HG03108 (cell line): ENCODE results near the gene DLEC1.

Experiments
- ATAC-seq: cut with Tn5 transposase; IDR thresholded peaks from one replicate; pipeline ENCODE4 v1.9.1; 2021; ENCODE audit warnings: moderate library complexity; ENCODE audit not compliant: unreplicated experiment

The DLEC1 gene

DNA sequence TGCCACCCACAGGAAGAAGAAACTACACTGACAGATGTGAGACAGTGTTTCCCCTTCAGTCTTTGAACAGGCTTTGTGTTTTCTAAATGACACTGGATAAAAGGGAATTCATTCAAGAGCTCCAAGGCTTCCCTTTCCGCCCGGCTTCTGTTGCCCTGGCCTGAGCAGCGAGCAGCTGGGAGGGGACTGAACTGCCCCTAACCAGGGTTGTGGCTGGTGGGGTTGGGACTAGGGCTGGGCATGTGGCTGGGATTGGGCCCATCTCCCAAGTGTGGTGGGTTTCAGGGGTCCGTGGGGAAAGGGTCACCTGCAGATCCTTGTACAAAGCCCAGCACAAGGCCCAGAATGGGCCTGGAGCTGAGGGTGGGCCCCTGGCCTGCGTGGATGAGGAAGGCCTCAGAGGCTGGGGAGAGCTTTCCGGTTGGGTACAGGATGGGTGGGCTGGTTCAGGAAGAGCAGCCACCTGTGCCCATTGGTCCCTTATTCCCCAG lies 38.0 kb upstream of the DLEC1 start:
- ATAC-seq, result no peak

DNA sequence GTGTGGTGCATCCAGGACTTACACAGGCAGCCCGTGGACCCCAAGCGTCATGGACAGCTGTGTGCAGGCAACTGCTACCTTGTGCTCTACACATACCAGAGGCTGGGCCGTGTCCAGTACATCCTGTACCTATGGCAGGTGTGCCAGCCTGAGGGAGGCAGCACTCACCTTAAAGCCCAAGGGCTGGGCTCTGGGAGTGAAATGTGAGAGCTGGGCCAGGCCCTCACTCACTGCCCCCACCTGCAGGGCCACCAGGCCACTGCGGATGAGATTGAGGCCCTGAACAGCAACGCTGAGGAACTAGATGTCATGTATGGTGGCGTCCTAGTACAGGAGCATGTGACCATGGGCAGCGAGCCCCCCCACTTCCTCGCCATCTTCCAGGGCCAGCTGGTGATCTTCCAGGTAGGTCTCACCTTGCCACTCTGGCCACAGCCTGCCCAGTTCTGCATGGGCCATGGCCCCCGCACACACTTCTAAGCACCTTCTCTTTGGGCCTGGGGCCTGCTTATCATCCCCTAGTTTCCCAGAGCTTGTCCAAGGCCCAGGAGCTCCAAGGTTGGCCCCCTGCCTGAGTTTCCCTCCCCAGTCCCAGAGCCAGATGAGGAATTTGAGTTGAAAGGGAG lies 37.4 kb upstream of the DLEC1 start:
- no peak for ATAC-seq

DNA sequence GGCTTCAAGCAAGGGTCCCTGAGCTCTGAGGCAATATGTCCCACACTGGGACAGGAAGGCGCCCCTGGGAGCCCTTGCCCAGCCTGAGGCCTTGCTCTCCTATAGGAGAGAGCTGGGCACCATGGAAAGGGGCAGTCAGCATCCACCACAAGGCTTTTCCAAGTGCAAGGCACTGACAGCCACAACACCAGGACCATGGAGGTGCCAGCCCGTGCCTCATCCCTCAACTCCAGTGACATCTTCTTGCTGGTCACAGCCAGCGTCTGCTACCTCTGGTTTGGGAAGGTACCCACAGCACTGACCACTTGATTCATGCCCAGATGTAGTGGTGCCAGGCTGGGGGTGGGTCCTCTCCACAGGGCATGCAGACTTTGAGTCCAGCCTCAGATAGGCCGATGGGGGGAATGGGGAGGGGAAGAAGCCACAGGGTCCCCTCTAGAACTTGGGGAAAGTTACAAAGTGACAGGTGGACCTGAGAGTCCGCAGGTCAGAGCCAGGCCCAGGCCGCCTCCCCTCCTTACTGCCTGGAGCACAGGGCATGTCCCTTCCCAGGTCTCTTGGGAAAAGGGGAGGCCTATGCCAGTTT lies 36.6 kb upstream of the DLEC1 start:
- ATAC-seq, result no peak

DNA sequence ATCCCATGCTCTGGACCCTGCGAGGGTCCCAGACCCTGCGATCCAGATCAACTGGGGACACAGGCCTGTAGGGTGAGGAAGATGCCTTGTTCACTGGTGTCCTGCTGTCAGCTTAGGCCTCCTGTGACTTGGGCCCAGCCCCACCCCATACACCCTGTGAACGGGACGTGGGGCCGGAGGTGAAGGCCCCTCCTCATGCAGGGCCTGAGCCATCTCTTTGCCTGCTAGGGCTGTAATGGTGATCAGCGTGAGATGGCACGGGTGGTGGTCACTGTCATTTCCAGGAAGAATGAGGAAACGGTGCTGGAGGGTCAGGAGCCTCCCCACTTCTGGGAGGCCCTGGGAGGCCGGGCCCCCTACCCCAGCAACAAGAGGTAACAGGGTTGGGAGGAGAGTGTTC lies 36.1 kb upstream of the DLEC1 start:
- ATAC-seq, result no peak

DNA sequence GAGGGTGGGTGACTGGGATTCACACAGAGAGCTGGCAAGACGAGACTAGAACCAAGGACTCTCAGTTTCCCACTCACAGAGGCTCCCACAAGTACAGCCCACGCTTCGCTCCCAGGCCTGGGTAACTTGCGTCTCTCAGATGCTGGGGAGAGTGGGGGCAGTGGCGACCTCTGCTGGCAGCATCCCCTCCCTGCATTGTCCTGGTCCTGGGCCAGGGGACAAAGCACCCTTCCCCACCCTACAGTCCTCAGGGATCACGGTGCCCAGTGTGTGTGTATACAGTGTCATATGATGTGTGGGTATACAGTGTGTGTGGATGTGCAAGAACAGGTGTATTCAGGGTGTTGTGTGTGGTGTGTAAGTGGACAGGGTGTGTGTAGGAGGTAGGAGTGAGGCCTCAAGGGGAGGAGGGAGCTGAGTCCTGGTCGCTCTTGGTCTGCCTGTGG lies 35.6 kb upstream of the DLEC1 start:
- ATAC-seq, result no peak

DNA sequence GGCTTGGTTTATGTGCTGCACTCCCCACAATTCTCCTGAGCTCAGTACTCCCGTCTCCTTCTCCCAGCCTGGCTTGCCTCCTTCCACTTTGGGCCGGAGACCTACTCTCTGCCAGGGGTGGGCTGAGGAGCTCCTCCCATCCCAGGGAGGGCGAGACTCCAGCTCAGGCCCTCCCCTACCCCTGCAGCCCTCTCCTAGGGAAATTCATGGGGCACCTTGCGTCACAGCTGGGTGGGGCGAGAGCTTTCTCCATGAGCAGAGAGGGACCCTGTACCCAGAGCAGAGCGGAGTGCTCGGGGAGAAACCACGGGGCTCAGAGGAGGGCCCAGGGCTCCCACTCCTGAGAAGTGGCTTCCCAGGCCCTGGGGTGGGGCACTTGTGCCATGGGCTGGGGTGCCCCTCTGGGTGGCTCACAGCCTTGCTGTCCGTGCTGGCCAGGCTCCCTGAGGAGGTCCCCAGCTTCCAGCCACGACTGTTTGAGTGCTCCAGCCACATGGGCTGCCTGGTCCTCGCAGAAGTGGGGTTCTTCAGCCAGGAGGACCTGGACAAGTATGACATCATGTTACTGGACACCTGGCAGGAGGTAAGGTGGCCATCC lies 35.1 kb upstream of the DLEC1 start:
- no peak for ATAC-seq

DNA sequence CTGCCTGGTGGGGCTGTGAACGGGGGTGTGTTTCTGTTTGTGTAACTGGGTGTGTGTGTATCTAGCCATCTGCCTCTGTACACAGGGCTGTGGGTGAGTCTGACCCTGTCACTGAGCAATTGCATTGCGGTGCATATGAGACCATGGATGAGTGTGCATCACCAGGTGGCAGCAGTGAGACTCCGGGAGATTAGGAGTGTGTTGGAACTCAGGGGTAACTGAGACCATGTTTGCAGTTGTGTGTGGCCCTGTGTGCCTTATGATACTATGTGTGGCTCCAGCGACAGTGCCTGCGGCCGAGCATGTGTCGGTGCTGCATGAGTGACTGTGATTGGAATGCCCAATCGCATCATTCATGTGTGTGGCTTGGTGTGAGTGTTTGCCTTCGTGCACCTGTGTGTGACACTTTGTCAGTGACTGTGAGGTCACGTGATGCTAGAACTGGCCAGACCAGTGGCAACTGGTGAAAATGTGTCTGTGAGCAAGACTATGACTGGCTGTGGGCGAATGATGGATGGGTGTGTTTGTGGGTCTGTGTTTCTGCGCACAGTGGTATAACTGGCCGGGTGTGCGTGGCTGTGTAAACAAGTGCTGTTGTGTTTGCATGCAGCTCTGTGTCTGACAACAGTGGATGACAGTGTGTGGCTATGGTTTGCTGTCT lies 34.5 kb upstream of the DLEC1 start:
- peak; percentile 36 for ATAC-seq

DNA sequence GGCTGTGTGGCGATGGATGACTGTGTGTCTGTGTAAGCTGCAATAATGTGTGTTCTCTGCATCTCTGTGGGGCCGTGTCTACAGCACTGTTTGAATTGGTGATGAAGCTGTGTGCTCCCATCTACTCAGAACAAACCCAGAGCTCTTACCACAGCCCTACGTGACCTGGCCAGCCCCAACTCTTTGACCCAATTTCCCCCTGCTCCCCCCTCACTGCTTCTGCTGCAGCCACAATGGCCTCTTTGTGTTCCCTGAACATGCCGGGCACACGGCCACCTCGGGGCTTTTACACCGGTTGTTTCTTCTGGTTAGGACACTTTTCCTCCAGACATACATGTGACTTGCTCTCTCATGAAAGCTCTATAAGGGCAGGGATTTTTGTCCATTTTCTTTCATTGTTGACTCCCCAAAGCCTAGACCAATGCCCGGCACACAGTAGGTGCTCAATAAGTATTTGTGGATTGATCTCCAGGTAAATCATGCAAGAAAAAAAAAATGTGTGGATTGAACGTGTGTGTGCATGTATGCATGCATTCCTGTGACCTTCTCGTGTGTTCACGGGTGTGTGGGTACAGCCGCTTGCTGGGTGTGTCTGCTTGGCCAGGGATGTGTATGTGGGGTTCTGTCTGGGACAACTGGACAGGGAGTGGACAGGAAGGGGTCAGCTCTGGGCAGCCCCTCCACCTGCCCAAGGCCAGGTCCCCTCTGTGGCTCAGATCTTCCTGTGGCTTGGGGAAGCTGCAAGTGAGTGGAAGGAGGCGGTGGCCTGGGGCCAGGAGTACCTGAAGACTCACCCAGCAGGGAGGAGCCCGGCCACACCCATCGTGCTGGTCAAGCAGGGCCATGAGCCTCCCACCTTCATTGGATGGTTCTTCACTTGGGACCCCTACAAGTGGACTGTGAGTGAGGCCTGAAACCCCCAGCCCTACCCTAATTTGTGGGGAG lies 33.7 kb upstream of the DLEC1 start:
- no peak for ATAC-seq

DNA sequence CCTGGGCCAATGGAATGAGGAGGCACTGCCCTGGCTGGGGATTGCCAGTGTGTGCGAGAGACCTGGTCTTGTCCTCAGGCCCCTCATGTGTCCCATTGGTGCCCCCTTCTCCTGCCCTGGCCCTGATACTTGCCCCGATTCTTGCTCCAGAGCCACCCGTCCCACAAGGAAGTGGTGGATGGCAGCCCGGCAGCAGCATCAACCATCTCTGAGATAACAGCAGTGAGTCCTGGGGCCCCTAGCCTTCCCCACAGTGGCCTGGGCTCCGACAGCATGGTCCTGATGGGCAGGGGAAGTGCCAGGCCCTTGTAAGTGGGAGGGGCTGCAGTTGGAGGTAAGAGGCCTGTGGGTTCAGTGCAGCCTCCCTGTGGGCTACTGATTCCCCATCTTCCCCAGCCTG lies 33.0 kb upstream of the DLEC1 start:
- no peak for ATAC-seq

DNA sequence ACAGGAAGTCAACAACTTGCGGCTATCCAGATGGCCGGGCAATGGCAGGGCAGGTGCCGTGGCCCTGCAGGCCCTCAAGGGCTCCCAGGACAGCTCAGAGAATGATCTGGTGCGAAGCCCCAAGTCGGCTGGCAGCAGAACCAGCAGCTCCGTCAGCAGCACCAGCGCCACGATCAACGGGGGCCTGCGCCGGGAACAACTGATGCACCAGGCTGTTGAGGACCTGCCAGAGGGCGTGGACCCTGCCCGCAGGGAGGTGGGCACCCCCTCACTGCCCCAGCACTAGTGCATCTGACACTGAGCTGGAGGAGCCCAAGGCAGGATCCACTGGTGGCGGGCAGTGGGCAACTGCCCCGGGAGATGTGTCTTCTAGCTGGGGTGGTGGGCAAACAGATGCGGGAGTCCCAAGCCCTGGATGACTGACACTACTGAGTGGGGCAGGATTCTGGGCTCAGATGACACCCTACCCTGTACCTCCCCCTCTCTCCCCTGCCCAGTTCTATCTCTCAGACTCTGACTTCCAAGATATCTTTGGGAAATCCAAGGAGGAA lies 32.5 kb upstream of the DLEC1 start:
- no peak for ATAC-seq

DNA sequence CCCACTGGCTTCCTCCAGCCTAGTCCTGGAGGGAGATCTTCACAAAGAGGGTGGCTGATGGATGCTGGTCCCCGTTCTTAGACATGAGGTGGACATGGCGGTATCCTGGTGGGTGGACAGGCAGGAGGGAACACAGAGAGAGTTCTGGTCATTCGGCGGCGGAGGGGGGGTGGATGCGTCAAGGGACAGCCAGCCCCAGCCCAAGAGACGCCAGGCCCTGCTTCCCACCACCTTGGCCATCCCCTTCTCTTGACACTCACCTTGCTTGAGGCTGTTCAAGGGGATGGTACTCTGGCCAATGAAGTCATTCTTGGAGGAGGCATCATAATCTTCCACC lies 31.3 kb upstream of the DLEC1 start:
- no peak for ATAC-seq

DNA sequence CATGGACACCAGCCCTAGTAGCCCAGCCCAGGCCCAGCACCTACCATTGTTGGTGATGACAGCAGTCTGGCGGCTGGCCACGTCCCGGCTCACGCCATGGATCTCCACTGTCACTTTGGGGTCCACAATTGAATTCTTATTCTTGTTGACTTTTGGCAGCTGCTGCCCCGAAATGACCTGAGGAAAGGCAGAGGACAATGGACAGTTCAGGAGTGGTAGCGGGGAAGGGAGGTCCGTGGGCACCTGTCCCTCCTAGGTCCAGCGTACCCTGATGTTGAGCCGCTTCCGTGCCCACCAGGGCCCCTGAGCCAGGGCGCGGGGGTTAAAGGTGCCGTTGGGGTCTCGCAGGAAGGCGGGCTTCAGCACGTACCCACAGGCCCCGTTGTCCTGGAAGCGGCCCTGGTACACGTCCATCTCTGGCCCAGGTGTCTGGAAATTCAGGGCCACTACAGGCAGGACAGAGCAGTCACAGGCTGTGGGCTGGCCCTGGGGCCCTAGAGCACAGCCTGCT lies 30.8 kb upstream of the DLEC1 start:
- no peak for ATAC-seq

DNA sequence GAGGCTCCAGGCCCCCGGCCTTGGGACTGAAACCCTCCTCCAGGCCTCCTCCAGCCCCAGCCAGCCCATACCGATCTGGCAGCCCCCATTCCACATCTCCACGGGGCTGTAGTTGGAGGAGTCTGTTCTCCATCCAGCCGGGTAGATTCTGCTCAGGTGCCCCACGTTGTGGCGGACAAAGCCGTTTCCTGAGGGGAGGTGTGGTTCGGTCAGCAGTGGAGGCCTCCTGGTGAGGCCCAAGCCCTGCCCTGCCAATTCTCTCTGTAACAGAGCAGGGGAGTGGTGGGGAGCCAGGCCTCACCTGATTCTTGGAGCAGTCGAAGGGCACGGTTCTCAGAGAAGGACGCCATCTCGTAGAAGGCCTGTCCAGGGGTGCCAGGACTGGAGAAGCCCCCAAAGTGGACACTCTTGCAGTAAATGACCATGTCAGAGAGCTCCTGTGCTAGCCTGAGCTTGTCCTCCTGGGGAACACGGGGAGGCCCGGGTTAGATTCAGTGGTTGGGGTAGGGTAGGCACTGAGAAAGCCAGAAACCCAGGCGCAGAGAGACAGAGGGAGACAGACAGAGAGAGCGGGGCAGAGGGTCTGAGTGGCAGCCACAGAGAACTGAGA lies 29.9 kb upstream of the DLEC1 start:
- ATAC-seq, result no peak

DNA sequence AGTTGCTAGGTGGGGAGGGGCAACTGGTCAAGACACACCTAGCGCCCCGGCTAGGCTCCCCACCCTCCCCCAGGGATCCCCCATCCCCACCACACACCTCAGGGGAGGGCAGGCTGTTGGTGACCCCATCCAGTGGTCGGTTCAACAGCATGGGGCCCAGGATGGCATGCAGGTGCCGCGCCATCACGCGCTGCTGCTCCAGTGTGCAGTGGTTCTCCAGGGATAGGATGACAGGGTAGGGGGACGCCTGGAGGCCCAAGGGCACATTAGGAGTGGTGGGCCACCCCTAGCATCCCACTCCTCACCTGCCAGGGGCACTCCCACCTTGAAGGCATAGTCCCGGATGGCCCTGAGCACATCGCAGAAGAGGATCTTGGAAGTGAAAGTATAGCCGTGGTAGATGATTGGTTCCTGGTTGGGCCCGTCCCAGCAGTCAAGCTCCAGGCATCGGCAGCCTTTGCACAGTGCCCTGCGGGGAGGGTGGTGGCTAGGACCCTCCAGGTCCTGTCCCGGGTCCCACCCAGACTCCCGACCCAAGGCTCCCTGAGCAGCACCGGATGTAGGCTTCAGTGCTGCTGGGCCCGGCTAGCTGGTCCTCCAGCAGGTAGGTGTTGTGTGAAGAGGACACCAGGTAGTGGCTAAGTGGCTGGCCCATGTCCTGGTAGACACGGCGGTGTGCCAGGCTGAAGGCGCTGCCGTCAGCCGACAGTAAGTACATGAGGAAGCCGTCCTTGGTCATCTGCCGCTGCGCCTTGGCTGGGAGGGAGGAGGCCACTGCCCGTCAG lies 29.0 kb upstream of the DLEC1 start:
- no peak for ATAC-seq

DNA sequence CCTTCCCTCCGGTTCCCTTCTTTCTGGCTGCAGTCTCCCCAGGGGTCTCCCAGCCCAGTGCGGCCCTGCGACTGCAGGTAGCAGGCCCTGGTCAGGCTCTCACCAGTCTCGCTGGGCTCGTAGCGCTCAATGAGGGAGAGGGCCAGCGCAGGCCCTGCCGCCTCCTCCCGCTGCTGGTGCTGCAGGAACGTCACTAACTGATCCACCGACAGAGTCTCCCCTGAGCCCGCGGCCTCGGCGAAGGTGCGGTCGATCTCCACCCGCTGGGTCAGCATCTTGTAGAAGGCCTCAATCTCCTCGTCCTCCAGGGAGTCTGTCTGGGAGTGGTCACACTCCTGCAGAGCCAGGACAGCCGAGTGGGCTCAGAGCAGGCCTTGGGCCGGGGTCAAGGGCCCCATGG lies 27.9 kb upstream of the DLEC1 start:
- ATAC-seq, result no peak

DNA sequence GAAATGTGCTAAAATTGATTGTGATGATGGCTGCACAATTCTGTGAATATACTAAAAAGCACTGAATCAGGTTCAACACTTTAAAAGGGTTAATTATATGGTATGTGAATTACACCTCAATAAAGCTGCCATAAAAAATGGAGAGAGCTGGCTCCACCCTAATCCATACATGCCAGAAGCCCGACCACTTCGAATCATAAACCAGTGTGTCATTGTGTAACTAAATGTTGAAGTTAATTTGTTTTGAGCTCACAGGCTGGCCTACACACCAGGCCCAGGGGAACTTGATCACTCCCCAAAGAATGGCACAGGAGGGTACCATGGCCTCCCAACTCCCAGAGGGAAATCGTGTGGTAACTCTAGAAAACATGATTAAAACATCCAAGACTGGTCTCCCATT lies 23.5 kb upstream of the DLEC1 start:
- no peak for ATAC-seq

DNA sequence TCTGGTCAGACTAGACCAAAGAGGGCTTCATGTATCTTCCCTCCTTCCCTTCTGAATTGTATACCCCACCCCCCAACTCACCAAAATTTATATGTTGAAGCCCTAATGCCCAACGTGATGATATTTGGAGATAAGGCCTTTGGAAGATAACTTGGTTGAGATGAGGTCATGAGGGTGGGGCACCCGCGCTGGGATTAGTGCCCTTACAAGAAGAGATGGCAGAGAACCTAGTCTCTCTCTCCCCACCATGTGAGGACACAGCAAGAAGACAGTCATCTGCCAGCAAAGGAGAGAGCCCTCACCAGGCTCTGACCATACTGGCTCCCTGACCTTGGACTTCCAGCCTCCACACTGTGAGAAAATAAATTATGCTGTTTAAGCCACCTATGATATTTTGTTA lies 23.0 kb upstream of the DLEC1 start:
- ATAC-seq, result no peak

DNA sequence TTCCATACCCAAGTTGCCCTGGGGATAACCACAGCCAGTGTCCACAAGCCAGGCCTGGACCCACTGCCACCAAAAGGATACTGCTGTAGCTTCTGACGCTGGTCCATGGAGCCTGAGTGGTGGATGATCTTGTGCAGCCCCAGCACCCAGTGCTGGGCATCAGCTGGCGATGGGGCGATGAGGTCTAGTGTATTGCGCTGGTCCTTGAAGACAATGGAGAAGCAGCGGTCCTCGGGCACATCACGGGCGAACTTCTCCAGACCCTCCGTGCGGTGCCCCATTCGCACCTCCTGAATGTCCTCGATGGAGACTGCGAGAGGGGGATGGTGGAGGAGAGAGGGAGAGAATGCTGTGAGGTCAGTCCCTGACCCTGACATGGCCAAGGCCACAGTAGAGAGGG lies 22.6 kb upstream of the DLEC1 start:
- ATAC-seq, result no peak

DNA sequence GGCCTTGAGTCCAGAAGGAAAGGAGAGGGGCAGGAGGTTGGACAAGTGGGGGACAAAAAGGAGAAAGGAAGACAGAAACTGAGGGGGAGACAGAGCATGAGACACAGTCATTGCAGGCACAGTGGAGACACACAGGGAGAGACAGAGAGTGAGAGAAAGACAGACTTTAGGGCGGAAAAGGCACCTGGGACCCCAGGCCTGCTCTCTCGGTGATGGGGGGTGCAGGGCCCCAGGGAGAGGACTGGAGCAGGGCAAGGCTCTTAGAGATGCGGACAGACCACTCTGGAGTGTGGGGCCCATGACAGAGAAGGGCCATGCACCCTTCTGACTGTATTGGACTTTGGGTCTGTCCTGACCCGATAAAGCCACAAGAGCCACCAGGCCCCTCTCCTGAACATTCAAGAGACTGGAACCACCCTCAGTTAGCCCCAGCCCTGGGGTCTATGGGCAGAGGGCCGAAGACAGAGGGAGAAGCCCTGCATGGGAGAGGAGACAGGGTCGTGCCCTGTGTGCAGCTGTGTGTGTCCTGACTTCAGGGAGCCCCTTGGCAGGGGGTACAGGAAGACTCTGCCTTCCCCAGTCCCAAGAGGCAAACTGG lies 22.1 kb upstream of the DLEC1 start:
- no peak for ATAC-seq
